ENCODE measurements around the gene SLC22A7.
A peak's percentile ranks its signal among the peaks of the same experiment; 100 is the strongest.
"Not testable (repeated sequence)": the region's sequence is repeated elsewhere in the genome, so short reads cannot be mapped to it uniquely, and the experiment has no call there.

The SLC22A7 gene

GRCh38 chr6:43292763-43293318 lies 5.2 kb upstream of the SLC22A7 start:
- peak in 3 of 42 donors; percentile 0 to 3 (median 0) for DNase-seq
- intact Hi-C loops (cut with DNase I), result no loop called here

GRCh38 chr6:43293698-43294097 lies 4.4 kb upstream of the SLC22A7 start:
- no peak for DNase-seq
- intact Hi-C loops (cut with DNase I), result no loop called here

GRCh38 chr6:43294536-43294935 lies 3.5 kb upstream of the SLC22A7 start:
- no peak for DNase-seq
- intact Hi-C loops (cut with DNase I), result no loop called here

GRCh38 chr6:43295456-43295855 lies 2.6 kb upstream of the SLC22A7 start:
- intact Hi-C loops (cut with DNase I), result no loop called here
- no peak for DNase-seq

GRCh38 chr6:43296780-43297497 lies 1.1 kb upstream of the SLC22A7 start:
- intact Hi-C loops (cut with DNase I), result no loop called here
- DNase-seq, result peak in 1 of 42 donors; percentile 2

- peak in 2 of 42 donors; percentile 3 to 32 for DNase-seq
- intact Hi-C loops (cut with DNase I), result no loop called here
Observed at GRCh38 chr6:43298565-43299337, 691 bp downstream of the SLC22A7 start.

- peak in 3 of 42 donors; percentile 13 to 38 (median 30) for DNase-seq
- intact Hi-C loops (cut with DNase I), result no loop called here
Observed at GRCh38 chr6:43299338-43300293, 1.6 kb downstream of the SLC22A7 start.

GRCh38 chr6:43301081-43301870 lies 3.2 kb downstream of the SLC22A7 start:
- intact Hi-C loops (cut with DNase I), result no loop called here
- peak in 2 of 42 donors; percentile 8 to 34 for DNase-seq

- intact Hi-C loops (cut with DNase I), result no loop called here
- peak in 2 of 42 donors; percentile 31 to 33 for DNase-seq
Observed at GRCh38 chr6:43302126-43302525, 4.1 kb downstream of the SLC22A7 start.

GRCh38 chr6:43303006-43303405 lies 4.9 kb downstream of the SLC22A7 start:
- DNase-seq, result peak in 1 of 42 donors; percentile 12
- intact Hi-C loops (cut with DNase I), result not testable (repeated sequence)

- peak in 1 of 42 donors; percentile 12 for DNase-seq
- intact Hi-C loops (cut with DNase I), result no loop called here
Observed at GRCh38 chr6:43303751-43304331, 5.8 kb downstream of the SLC22A7 start.

- intact Hi-C loops (cut with DNase I), result no loop called here
- DNase-seq, result peak in 1 of 42 donors; percentile 20
Observed at GRCh38 chr6:43304361-43304760, 6.3 kb downstream of the SLC22A7 start.

- DNase-seq, result peak in 1 of 42 donors; percentile 8
- intact Hi-C loops (cut with DNase I), result no loop called here
Observed at GRCh38 chr6:43304882-43305281, 6.8 kb downstream of the SLC22A7 start.

GRCh38 chr6:43306086-43306485 lies 8.0 kb downstream of the SLC22A7 start:
- no peak for DNase-seq
- intact Hi-C loops (cut with DNase I), result no loop called here

GRCh38 chr6:43307451-43308100 lies 9.5 kb downstream of the SLC22A7 start:
- DNase-seq, result no peak
- intact Hi-C loops (cut with DNase I), result no loop called here

GRCh38 chr6:43308101-43308989 lies 10.3 kb downstream of the SLC22A7 start, which contains the start of gene CRIP3:
Gene CRIP3 (minus strand): TSS chr6:43308826. CDS start chr6:43308792, 34 bp downstream.
- intact Hi-C loops (cut with DNase I), result no loop called here
- no peak for DNase-seq

Data from head of caudate nucleus (tissue), 42 donors.